NCI-H1436 treated with DMSO at 0.1 percent for 48 hours (cell line): ENCODE results near the gene ZNF883.

Experiments used
- DNase-seq: peaks from one replicate; lab custom pipeline; 2025; lab: John Stamatoyannopoulos, UW

ZNF883 gene

DNA sequence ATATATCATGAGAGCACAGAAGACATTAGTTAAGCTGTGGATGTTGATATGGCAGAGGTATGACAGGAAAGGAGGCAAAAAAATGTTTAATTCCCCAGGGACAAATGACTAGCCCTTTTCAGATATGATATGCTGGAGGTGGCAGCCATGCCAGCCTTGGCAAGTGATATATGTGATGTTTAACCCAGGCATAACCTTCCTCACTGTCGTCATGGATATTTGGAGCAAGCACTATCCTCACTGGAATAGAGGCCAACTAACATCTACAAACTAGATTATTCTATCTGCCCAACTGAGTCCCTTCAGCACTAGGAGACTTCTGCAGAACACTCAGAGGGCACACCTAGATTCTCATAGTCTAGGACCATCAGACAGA lies 94.0 kb downstream of the ZNF883 start:
- DNase-seq, result no peak

DNA sequence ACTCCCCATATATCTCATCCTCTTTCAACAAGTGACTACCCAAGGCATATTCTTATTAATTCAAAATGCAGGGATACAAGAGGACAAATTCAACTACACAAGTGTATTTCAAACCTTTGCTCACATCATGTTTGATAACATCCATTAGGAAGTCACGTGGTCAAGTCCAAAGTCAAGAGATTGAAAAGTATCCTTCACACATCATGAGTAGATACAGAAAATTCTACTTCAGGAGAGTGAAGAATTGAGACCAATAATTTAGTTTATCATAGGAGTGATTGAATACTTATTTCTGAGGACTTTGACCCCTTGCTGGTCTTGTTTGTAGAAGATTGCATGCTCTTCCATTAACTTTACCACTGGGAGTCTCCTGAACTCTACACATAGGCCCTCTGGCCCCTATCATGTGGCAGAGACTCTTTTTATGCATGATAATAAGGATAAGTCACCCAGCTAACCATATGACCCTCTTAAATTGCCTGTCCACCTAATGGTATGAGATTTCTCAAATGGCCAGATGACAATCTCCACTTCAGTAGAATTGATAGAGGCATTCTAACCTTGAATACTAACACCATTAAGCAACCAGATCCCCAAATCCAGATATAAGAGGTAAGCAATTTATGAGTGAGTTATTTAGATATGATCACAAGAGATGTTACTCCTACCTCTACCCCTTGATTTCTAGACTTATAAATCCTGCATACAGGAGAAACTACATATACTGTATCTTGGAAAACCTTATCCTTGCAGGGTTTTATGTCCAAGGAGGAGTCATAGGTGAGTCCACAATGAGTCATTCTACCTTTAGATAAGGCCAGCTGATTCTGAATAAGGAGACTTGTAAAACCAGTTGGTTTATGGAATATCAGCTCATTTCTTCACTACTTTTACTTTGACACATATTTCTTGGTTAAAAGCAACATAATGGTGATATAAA lies 94.7 kb downstream of the ZNF883 start:
- DNase-seq, result no peak

DNA sequence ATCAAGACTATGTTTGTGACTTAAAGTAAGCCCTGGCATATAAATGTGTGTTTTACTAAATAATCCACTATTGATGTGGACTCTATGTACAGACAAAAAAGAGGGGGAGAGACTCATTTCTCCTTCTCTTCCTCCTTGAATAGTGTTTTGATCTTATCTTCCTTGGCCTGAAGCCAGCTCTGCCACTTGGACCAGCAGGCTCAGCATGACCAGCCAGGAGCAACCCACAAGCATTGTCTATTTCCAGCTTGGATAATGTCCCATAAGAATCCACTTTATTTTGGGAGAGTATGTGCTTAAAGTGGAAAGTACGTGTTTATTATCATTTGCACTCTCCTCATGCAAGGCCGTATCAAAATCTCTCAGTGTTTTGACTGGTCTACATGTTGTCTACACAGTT lies 97.5 kb downstream of the ZNF883 start:
- DNase-seq, result no peak

DNA sequence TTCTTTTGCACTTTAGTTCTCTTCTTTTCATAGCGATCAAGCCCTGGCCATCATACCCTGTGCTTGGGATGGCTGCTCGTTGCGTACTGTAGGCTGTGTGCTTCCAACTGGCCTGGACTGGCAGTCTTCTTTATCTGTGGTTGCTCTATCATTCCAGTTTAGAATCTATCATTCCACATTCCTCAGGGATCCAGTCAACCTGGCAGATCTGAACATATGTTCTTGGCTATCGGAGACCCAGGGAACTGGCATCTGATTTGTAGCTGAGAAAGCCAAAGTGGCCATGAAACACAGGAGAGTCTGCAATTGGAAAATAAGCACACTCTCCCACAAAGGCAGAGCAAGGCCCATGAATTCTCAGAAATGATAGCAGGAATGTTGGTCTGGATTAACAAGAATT lies 98.7 kb downstream of the ZNF883 start:
- no peak for DNase-seq

DNA sequence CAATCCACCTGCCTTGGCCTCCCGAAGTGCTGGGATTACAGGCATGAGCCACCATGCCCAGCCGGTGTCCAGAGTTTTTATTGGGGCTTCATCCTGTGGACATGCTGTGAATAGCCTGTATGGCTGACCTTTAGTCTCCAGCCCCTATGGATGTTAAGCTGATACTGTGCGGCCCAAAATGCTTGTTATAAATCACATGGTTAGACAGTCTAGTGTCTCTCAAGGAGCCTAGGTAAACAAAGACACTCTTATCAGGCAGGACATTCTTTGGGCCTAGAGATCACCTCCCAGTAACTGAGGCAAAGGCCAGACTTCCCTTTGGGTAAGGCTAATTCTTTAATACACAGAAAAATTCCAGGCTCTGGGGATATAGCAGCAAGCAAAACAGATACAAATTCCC lies 99.4 kb downstream of the ZNF883 start:
- no peak for DNase-seq

DNA sequence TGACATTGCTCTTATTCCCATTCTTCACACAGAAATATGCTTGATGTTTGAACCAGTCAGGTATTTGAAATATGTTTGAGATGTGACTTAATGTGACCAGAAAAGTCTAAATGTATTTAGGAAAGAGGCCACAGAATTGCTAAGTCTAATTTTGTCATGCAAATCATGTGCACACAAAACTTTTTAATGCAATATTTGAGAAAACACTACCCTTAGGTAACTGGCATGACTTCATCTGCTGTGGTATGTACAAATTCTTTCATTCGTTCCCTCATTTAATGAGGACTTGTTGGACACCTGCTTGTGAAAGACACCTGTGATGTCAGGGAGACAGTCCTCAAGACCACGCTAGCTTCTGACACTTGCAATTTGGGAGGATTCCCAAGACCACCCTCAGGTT lies 100.3 kb downstream of the ZNF883 start:
- DNase-seq, result no peak
